Measurements from ENCODE around the gene ATP4B.

DNA sequence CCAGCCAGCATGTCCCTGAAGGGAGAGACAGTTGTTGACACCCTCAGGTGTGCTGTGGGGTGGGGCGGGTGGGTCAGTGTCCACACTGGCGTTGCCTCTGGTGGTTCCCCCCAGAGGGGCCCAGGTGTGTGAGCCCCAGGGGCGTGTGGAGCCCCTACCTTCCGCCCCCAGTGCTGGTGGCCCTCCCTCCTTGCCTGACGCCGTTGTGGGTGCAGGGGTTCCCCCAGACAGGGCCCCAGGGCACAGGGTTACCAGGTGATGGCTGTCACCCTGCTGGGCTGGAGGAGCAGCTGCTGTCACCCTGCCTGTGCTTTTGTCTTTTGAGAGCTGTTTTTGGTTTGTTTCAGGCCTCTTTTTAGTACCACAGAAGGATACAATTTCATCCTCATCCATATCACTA lies 27.2 kb downstream of the ATP4B start:
- TF ChIP-seq, protein P1, sequence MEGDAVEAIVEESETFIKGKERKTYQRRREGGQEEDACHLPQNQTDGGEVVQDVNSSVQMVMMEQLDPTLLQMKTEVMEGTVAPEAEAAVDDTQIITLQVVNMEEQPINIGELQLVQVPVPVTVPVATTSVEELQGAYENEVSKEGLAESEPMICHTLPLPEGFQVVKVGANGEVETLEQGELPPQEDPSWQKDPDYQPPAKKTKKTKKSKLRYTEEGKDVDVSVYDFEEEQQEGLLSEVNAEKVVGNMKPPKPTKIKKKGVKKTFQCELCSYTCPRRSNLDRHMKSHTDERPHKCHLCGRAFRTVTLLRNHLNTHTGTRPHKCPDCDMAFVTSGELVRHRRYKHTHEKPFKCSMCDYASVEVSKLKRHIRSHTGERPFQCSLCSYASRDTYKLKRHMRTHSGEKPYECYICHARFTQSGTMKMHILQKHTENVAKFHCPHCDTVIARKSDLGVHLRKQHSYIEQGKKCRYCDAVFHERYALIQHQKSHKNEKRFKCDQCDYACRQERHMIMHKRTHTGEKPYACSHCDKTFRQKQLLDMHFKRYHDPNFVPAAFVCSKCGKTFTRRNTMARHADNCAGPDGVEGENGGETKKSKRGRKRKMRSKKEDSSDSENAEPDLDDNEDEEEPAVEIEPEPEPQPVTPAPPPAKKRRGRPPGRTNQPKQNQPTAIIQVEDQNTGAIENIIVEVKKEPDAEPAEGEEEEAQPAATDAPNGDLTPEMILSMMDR (conservative IDR thresholded peaks at IDR 0.05; ENCODE audit: low read depth, low read length): no peak
- no peak for TF ChIP-seq EZH2 (IDR thresholded peaks at IDR 0.05; ENCODE audit: borderline replicate concordance, low read depth, low read length, poor library complexity, severe bottlenecking)

Data from A673 (cell line).